LoVo (cell line): Measurements from ENCODE around the gene USB1.

Source experiments
- DNase-seq: peaks from one replicate; pipeline ENCODE4 v3.0.0-alpha.2; 2016; ENCODE audit warnings: low spot score

Gene USB1

GRCh38 chr16:58019866-58020538, 18.8 kb downstream of the USB1 start:
- DNase-seq = no peak

- no peak for DNase-seq
These were observed 19.7 kb downstream of the USB1 start for GRCh38 chr16:58020628-58021521.

- DNase-seq = no peak
These were observed 20.7 kb downstream of the USB1 start for GRCh38 chr16:58021661-58022551.

- DNase-seq = no peak
These were observed 21.6 kb downstream of the USB1 start for GRCh38 chr16:58022601-58023371.

- peak; percentile 85 for DNase-seq
These were observed 23.5 kb downstream of the USB1 start for GRCh38 chr16:58024486-58025350.

- peak; percentile 93 for DNase-seq
These were observed 24.3 kb downstream of the USB1 start, which contains the start of gene MMP15 for GRCh38 chr16:58025351-58026138. MMP15 (plus strand) TSS chr16:58025754; CDS start chr16:58026351, 597 bp downstream.

GRCh38 chr16:58026139-58026704, 25.0 kb downstream of the USB1 start:
- DNase-seq = peak; percentile 34

GRCh38 chr16:58026705-58027160, 25.5 kb downstream of the USB1 start:
- DNase-seq = no peak

- peak; percentile 37 for DNase-seq
These were observed 26.1 kb downstream of the USB1 start for GRCh38 chr16:58027161-58027915.

GRCh38 chr16:58027916-58028455, 26.8 kb downstream of the USB1 start:
- no peak for DNase-seq

- DNase-seq = no peak
These were observed 27.4 kb downstream of the USB1 start for GRCh38 chr16:58028541-58029070.

- no peak for DNase-seq
These were observed 28.2 kb downstream of the USB1 start for GRCh38 chr16:58029410-58029809.

- no peak for DNase-seq
These were observed 29.1 kb downstream of the USB1 start for GRCh38 chr16:58030136-58030840.

- no peak for DNase-seq
These were observed 30.0 kb downstream of the USB1 start for GRCh38 chr16:58031016-58031800.

- DNase-seq = no peak
These were observed 31.6 kb downstream of the USB1 start for GRCh38 chr16:58032710-58033293.

GRCh38 chr16:58034128-58034685, 33.0 kb downstream of the USB1 start:
- no peak for DNase-seq
